ENCODE data around the gene SLC22A23.

The SLC22A23 gene

DNA sequence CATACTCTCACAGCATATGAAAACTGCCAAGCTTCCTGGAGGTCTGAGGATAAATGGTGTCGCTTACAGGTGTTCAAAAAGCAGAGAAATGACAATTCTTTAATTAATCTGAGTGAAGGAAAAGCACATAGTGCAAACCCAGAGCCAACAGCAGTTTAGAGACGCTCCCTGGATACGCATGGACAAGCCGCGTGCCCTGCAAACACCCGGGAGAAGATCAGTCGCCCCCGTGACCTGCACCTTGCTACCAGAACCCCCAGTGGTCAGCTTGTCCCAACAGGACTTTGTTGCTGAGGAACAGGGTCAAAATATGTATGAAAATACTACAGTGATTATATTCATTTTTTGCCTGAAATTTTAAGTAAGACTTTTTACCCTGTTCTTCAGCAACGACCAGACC, 104.2 kb downstream of the SLC22A23 start:
- 70 to 82% methylated on average over 9 of the region's 9 CpGs for WGBS, 2 experiments
- no peaks in the 10 kb centered on the region for H3K27me3 ChIP-seq (ENCODE audit: control insufficient read depth, insufficient read depth, low read length, poor library complexity, severe bottlenecking)
- H3K36me3 ChIP-seq (ENCODE audit: control insufficient read depth, insufficient read depth, low read length): no peaks in the 10 kb centered on the region
- H3K4me3 ChIP-seq (ENCODE audit: insufficient read depth, low read depth, low read length): no peak overlapping the region
- no peak overlapping the region for H3K27ac ChIP-seq (ENCODE audit: insufficient read depth, low read depth, low read length, poor library complexity, severe bottlenecking)
- peaks cover 62% of the 10 kb centered on the region for H3K4me1 ChIP-seq (ENCODE audit: control insufficient read depth, insufficient read depth, low read length)
- H3K9me3 ChIP-seq (ENCODE audit: control insufficient read depth, low read length): no peaks in the 10 kb centered on the region

DNA sequence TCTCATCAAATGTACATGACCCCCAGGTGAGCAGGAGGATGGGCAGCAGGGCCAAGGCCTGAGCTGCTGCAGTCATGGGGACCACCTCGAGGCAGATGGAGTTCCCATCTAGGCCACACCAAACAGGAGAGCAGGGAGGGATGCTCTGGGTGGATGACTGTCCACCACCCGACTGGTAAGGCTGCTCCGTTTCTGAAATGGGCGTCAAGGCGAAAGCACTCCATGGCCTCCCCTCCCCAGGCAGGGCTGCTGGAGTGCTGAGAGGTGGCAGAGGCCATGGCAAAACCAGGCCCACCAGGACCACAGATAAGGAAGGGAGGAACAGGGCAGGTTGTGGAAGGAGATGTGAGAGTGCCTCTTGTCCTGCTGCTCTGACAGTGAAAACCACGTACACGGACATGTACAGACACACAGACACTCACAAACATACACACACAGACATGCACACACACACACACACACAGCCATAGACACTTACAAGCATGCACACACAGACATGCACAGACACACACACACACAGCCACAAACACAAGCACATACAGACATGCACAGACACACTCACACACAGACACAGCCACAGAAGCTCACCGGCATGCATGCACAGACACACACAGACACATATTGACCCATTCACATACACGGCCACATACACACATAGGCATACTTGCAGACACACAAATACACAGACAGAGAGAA, 104.9 kb downstream of the SLC22A23 start:
- Histone ChIP-seq H3K27me3 (ENCODE audit: control insufficient read depth, insufficient read depth, low read length, poor library complexity, severe bottlenecking) (no peaks in the 10 kb centered on the region), H3K9me3 (ENCODE audit: control insufficient read depth, low read length) (no peaks in the 10 kb centered on the region), H3K4me1 (ENCODE audit: control insufficient read depth, insufficient read depth, low read length) (peaks cover 61% of the 10 kb centered on the region), H3K27ac (ENCODE audit: insufficient read depth, low read depth, low read length, poor library complexity, severe bottlenecking) (peak overlapping the region; percentile 36), H3K4me3 (ENCODE audit: insufficient read depth, low read depth, low read length) (no peak overlapping the region), H3K36me3 (ENCODE audit: control insufficient read depth, insufficient read depth, low read length) (no peaks in the 10 kb centered on the region)
- WGBS, 2 experiments: 89 to 92% methylated on average over 9 of the region's 9 CpGs

DNA sequence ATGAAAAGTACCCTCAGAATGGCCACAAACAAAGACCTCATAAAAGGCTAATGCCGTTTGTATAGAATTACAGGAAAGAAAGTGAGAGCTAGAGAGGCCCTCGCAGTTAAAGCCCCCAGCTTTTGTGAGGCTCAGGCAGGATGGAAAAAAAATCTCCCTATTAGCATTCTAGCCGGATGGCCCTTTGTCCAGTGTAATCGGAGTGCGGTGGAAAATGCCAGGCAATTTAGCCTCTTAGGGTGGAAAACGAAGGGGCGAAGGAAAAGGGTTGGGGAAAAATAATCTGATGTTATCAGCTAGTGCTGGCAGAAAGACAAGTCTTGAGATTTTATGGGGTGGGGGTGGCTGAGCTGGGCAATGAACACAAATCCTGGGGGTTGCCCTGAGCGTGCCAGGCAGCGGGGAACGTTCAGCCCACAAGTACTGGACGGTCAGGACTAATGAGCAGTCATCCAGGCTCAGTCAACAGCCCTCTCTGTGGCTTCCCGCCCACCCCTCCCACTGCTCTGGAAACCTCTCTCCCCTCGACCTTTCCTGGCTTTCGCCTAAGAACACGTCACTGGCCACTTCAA, 105.7 kb downstream of the SLC22A23 start:
- Histone ChIP-seq H3K36me3 (ENCODE audit: control insufficient read depth, insufficient read depth, low read length) (no peaks in the 10 kb centered on the region), H3K4me3 (ENCODE audit: insufficient read depth, low read depth, low read length) (no peak overlapping the region), H3K9me3 (ENCODE audit: control insufficient read depth, low read length) (no peaks in the 10 kb centered on the region), H3K27ac (ENCODE audit: insufficient read depth, low read depth, low read length, poor library complexity, severe bottlenecking) (peak overlapping the region; percentile 89), H3K27me3 (ENCODE audit: control insufficient read depth, insufficient read depth, low read length, poor library complexity, severe bottlenecking) (no peaks in the 10 kb centered on the region), H3K4me1 (ENCODE audit: control insufficient read depth, insufficient read depth, low read length) (peaks cover 56% of the 10 kb centered on the region)
- 31 to 37% methylated on average over 13 to 15 of the region's 15 CpGs for WGBS, 2 experiments

DNA sequence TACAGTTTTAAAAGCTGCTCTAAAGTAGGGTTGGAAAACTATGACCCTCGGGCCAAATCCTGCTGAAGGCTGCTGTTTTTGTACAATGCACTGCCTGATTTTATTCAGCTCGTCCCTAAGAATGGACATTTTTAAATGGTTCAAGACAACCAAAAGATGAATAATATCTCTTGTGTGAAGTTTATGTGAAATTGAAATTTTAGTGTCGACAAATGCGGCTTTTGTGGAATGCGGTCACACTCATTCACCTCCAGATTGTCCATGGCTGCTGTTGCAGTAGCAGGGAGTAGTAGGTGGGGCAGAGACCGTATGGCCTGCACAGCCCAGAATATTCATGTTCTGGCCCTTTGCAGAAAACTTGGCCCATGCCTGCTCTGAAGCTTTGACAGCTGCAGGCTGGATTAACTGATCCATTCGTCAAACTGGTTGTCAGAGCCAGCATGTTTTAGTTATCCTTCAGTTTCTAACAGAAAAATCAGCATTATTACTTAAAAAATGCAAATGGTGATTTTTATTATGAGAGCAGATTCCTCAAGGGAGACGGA, 106.5 kb downstream of the SLC22A23 start:
- no peaks in the 10 kb centered on the region for H3K36me3 ChIP-seq (ENCODE audit: control insufficient read depth, insufficient read depth, low read length)

DNA sequence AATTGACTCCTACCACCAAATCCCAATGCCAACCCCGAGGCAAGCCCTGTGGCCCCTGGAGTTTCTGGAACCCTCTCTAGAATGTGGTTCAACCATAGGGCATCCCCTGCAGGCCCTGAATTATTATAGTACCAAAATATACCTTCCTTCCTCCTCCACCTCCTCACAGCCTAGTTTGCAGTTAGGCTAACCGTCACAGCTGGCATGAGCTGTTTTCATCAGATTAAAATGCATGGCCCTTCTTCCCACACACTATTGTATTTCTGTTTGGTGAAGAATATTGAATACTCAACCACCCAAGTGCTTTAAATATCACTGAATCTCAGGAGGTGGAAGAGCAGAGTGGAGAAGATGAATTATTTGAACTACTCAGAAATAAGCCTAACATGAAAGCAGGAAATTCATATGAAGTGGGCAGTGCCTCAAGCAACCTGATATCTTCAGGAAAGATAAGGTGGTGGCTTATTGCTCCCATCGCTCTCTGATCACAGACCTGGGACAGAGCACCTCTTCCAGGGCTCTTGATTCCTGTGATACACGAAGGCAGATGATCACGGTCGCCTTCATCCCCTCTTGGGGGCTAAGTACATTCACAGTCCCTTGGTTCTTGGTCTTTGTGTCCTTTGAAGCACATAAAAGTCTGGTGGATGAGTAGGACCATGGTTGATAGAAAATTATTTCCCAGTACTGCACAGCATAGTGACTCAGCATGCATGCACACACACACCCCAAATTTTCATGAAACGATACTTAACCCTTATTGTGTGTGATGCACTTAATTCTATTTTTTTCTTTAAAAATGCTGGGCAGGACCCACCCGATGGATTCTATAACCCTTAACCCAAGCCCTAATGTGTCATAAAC, 107.2 kb downstream of the SLC22A23 start:
- Histone ChIP-seq H3K27ac (ENCODE audit: insufficient read depth, low read depth, low read length, poor library complexity, severe bottlenecking) (no peak overlapping the region), H3K9me3 (ENCODE audit: control insufficient read depth, low read length) (no peaks in the 10 kb centered on the region), H3K4me1 (ENCODE audit: control insufficient read depth, insufficient read depth, low read length) (peaks cover 48% of the 10 kb centered on the region), H3K36me3 (ENCODE audit: control insufficient read depth, insufficient read depth, low read length) (no peaks in the 10 kb centered on the region), H3K27me3 (ENCODE audit: control insufficient read depth, insufficient read depth, low read length, poor library complexity, severe bottlenecking) (no peaks in the 10 kb centered on the region), H3K4me3 (ENCODE audit: insufficient read depth, low read depth, low read length) (no peak overlapping the region)
- 92 to 95% methylated on average over 8 of the region's 8 CpGs for WGBS, 2 experiments

More for the DNA sequence above, 106.5 kb downstream of the SLC22A23 start:
- Histone ChIP-seq H3K4me1 (ENCODE audit: control insufficient read depth, insufficient read depth, low read length) (peaks cover 51% of the 10 kb centered on the region), H3K9me3 (ENCODE audit: control insufficient read depth, low read length) (no peaks in the 10 kb centered on the region), H3K27me3 (ENCODE audit: control insufficient read depth, insufficient read depth, low read length, poor library complexity, severe bottlenecking) (no peaks in the 10 kb centered on the region), H3K27ac (ENCODE audit: insufficient read depth, low read depth, low read length, poor library complexity, severe bottlenecking) (peak overlapping the region; percentile 17), H3K4me3 (ENCODE audit: insufficient read depth, low read depth, low read length) (no peak overlapping the region)
- WGBS, 2 experiments: 73% methylated on average over 8 of the region's 8 CpGs

DNA sequence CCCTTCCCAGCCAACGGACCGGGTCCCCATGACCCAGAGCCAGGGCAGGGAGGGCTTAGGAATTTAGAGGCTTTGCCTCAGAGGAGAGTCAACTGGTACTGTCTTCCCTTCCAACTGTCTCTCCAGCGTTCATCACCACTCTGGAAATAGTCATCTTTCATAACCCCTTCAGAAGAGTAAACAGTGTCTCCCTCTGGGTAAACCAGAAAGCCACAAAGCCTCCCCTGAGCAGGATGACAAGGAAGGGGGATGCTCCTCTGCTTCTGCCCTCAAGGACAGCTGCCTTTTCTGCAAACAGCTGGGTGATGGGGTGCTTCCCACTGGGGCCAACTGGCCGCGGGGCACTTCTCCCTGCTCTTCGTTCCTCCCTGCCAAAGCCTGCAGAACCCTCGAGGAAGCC, 108.0 kb downstream of the SLC22A23 start:
- Histone ChIP-seq H3K36me3 (ENCODE audit: control insufficient read depth, insufficient read depth, low read length) (no peaks in the 10 kb centered on the region), H3K27ac (ENCODE audit: insufficient read depth, low read depth, low read length, poor library complexity, severe bottlenecking) (no peak overlapping the region), H3K9me3 (ENCODE audit: control insufficient read depth, low read length) (no peaks in the 10 kb centered on the region), H3K4me1 (ENCODE audit: control insufficient read depth, insufficient read depth, low read length) (peaks cover 52% of the 10 kb centered on the region), H3K27me3 (ENCODE audit: control insufficient read depth, insufficient read depth, low read length, poor library complexity, severe bottlenecking) (no peaks in the 10 kb centered on the region), H3K4me3 (ENCODE audit: insufficient read depth, low read depth, low read length) (no peak overlapping the region)
- WGBS, 2 experiments: 94 to 95% methylated on average over 7 of the region's 7 CpGs

DNA sequence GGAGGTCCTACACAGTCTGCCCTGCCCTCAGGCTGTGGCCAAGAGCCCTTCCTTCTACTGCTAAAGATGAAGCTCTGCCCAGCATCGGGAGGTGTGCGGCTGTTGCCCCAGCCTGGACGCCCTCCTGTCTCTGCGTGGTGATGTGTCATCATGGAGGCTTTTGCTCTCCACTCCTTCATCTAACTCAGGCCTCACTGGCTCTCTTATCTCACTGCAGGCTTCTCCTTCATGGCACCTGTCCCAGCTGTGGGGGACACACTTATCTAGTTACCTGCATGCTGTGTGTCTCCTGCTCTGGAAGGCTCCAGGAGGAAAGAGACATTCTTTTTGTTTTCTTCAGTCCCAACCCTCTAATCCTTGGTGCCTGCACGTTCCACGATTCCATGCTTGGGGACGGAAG, 109.0 kb downstream of the SLC22A23 start:
- no peaks in the 10 kb centered on the region for H3K36me3 ChIP-seq (ENCODE audit: control insufficient read depth, insufficient read depth, low read length)
- H3K27ac ChIP-seq (ENCODE audit: insufficient read depth, low read depth, low read length, poor library complexity, severe bottlenecking): no peak overlapping the region
- H3K9me3 ChIP-seq (ENCODE audit: control insufficient read depth, low read length): no peaks in the 10 kb centered on the region
- WGBS, 2 experiments: 94 to 98% methylated on average over 7 of the region's 7 CpGs
- H3K27me3 ChIP-seq (ENCODE audit: control insufficient read depth, insufficient read depth, low read length, poor library complexity, severe bottlenecking): no peaks in the 10 kb centered on the region
- H3K4me1 ChIP-seq (ENCODE audit: control insufficient read depth, insufficient read depth, low read length): peaks cover 55% of the 10 kb centered on the region
- H3K4me3 ChIP-seq (ENCODE audit: insufficient read depth, low read depth, low read length): no peak overlapping the region

DNA sequence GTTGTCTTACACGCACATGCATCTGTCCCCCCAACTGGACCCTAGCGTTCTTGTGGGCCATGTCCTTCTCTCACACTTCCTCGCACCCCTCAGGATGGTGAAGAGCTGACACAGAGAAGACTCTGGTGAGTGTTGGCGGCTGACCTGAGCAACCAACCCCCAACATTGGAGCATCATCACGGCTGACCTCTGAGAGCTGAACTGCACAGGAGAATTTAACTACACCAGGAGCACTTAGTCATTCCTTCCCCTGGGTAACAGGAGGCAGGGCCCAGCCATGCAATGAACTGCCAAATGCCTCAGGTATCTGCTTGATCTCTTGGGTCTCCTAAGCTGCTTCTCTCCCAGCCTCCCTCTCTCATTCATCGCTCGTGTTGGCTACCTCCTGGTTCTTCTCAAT, 109.6 kb downstream of the SLC22A23 start:
- H3K27ac ChIP-seq (ENCODE audit: insufficient read depth, low read depth, low read length, poor library complexity, severe bottlenecking): no peak overlapping the region
- no peak overlapping the region for H3K4me3 ChIP-seq (ENCODE audit: insufficient read depth, low read depth, low read length)
- no peaks in the 10 kb centered on the region for H3K27me3 ChIP-seq (ENCODE audit: control insufficient read depth, insufficient read depth, low read length, poor library complexity, severe bottlenecking)
- no peaks in the 10 kb centered on the region for H3K9me3 ChIP-seq (ENCODE audit: control insufficient read depth, low read length)
- H3K36me3 ChIP-seq (ENCODE audit: control insufficient read depth, insufficient read depth, low read length): no peaks in the 10 kb centered on the region
- 93 to 96% methylated on average over 7 of the region's 7 CpGs for WGBS, 2 experiments
- peaks cover 55% of the 10 kb centered on the region for H3K4me1 ChIP-seq (ENCODE audit: control insufficient read depth, insufficient read depth, low read length)

DNA sequence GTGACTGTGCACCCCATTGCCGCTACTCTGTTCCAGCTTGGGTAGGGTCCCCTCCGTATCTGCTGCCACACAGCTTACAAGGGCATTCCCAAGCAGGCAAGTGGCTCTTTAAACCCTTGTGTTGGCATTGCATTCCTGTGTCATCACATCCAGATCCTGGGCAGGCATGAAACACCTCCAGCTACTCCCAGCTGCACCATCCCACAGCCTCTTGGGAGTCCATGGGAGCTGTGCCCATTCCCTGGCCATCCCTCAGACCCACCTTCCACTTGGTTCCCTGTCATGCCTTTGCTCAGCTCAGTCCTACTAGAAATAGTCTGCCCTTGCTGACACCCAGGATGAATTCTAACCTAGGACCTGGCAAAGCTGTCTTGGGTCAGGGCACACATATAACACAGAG, 110.4 kb downstream of the SLC22A23 start:
- Histone ChIP-seq H3K36me3 (ENCODE audit: control insufficient read depth, insufficient read depth, low read length) (no peaks in the 10 kb centered on the region), H3K27me3 (ENCODE audit: control insufficient read depth, insufficient read depth, low read length, poor library complexity, severe bottlenecking) (no peaks in the 10 kb centered on the region), H3K4me1 (ENCODE audit: control insufficient read depth, insufficient read depth, low read length) (peaks cover 55% of the 10 kb centered on the region), H3K27ac (ENCODE audit: insufficient read depth, low read depth, low read length, poor library complexity, severe bottlenecking) (no peak overlapping the region), H3K9me3 (ENCODE audit: control insufficient read depth, low read length) (no peaks in the 10 kb centered on the region), H3K4me3 (ENCODE audit: insufficient read depth, low read depth, low read length) (no peak overlapping the region)
- WGBS, 2 experiments: 96 to 98% methylated on average over 2 of the region's 2 CpGs

DNA sequence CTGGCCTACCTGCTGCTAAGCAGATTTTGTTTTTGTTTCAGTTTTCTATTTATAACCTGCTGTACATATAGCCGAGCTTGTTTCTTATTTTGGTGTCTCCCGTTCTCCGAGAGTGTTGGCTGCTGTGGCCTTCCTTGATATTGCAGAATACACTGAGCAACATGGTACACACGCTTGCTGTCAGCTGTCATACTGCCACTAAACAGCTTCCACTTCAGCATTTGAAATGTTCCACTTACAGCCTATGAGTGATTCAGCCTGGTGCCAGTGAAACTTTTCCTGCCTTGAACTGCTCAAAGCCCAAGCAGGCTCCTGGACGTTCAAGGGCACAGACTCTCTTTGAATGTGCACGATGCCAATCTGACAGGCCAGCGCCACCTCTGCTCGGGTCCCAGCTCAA, 111.0 kb downstream of the SLC22A23 start:
- WGBS, 2 experiments: 84% methylated on average over 8 of the region's 8 CpGs
- Histone ChIP-seq H3K4me3 (ENCODE audit: insufficient read depth, low read depth, low read length) (no peak overlapping the region), H3K4me1 (ENCODE audit: control insufficient read depth, insufficient read depth, low read length) (peaks cover 55% of the 10 kb centered on the region), H3K36me3 (ENCODE audit: control insufficient read depth, insufficient read depth, low read length) (no peaks in the 10 kb centered on the region), H3K27ac (ENCODE audit: insufficient read depth, low read depth, low read length, poor library complexity, severe bottlenecking) (no peak overlapping the region), H3K27me3 (ENCODE audit: control insufficient read depth, insufficient read depth, low read length, poor library complexity, severe bottlenecking) (no peaks in the 10 kb centered on the region), H3K9me3 (ENCODE audit: control insufficient read depth, low read length) (no peaks in the 10 kb centered on the region)

Measured in ectodermal cell (in vitro differentiated cells).